GM12878 (cell line): Measurements from ENCODE around the gene SCARF1. TPM values are rescaled to one million over a fixed set of nuclear protein-coding genes. Genes with fewer than 3 reads are reported as not detected.

Source experiments
- DPF2 ChIP-seq: fragments of 450-650 bp; IDR thresholded peaks from 2 replicates; pipeline ENCODE4 v1.6.1; 2017; ENCODE audit warnings: mild to moderate bottlenecking
- JUND ChIP-seq: IDR thresholded peaks from 2 replicates; pipeline ENCODE4 v1.6.1; 2012; ENCODE audit warnings: low read depth, mild to moderate bottlenecking, low read length, improper control_type of control experiment, moderate library complexity
- LARP7 ChIP-seq: fragments of 450-650 bp; IDR thresholded peaks from 2 replicates; pipeline ENCODE4 v1.6.1; 2017; ENCODE audit warnings: mild to moderate bottlenecking
- NR2F1 ChIP-seq: fragments of 450-650 bp; conservative IDR thresholded peaks from 2 replicates; pipeline ENCODE4 v1.6.1; 2017; ENCODE audit warnings: mild to moderate bottlenecking
- RB1 ChIP-seq: fragments of 450-650 bp; formaldehyde crosslinking; IDR thresholded peaks from 2 replicates; pipeline ENCODE4 v1.6.1; 2017; ENCODE audit warnings: mild to moderate bottlenecking, borderline replicate concordance
- STAT1 ChIP-seq: fragments of 450-650 bp; conservative IDR thresholded peaks from 2 replicates; pipeline ENCODE4 v1.6.1; 2014; ENCODE audit warnings: antibody characterized with exemption, mild to moderate bottlenecking
- ZNF687 ChIP-seq: fragments of 450-650 bp; IDR thresholded peaks from 2 replicates; pipeline ENCODE4 v1.6.1; 2017; ENCODE audit warnings: mild to moderate bottlenecking, moderate library complexity
- polyA plus RNA-seq, 11 experiments: library from polyadenylated mRNA; depleted of rRNA in 4 of 11; unstranded in 6 of 11; stranded (reverse) in 5 of 11; fragments of >200 nt; fragmentation: Nextera tagmentation in 4 of 11; fragmentation: Illumina TruSeq in 1 of 11; extraction: Ambion mirVana in 4 of 11; extraction: Trizol in 1 of 11; gene quantifications; 1 replicate in 1 of 11; 2 replicates in 10 of 11; pipeline versions ENCODE4 v1.2.1 to v1.2.3, GENCODE V29; 2011 to 2016; ENCODE audit warnings: inconsistent platforms in 2 of 11, missing spikeins in 2 of 11, low read depth in 1 of 11
- total RNA-seq, 4 experiments: library from RNA; depleted of rRNA in 3 of 4; stranded (reverse); fragments of >200 nt in 3 of 4; fragmentation: Illumina TruSeq in 1 of 4; extraction: Trizol in 1 of 4; gene quantifications; 2 replicates each; pipeline versions ENCODE4 v1.2.1 to v1.2.3, GENCODE V29; 2013 to 2021
- TF ChIP-seq, protein P1 (sequence below), 3 experiments: IDR thresholded peaks in 2 of 3; conservative IDR thresholded peaks in 1 of 3; 2 replicates each; pipeline ENCODE4 v1.5.1; 2011; ENCODE audit warnings: low read depth in 3 of 3, low read length in 3 of 3, mild to moderate bottlenecking in 3 of 3, control low read depth in 2 of 3, moderate library complexity in 2 of 3, inconsistent platforms in 1 of 3, mixed read lengths in 1 of 3; ENCODE audit not compliant: control insufficient read depth in 2 of 3, insufficient read depth in 1 of 3; ENCODE audit errors: extremely low read depth in 1 of 3
- TF ChIP-seq, protein P2 (sequence below): fragments of 450-650 bp; conservative IDR thresholded peaks from 2 replicates; pipeline ENCODE4 v1.6.1; 2017; ENCODE audit warnings: mild to moderate bottlenecking, moderate library complexity
- TF ChIP-seq, protein P3 (sequence below): fragments of 450-650 bp; IDR thresholded peaks from 2 replicates; pipeline ENCODE4 v1.6.1; 2017; ENCODE audit warnings: antibody characterized with exemption, mild to moderate bottlenecking, moderate library complexity
- TF ChIP-seq, protein P4 (sequence below): fragments of 450-650 bp; IDR thresholded peaks from 2 replicates; pipeline ENCODE4 v1.6.1; 2017; ENCODE audit warnings: mild to moderate bottlenecking, moderate library complexity

Gene SCARF1
- total and polyA plus RNA-seq, 10 of the 15 experiments (the other 5 are each of a cell fraction or from before 2014, with no cell fraction given): 0.10 to 1.7 (median 0.43) TPM

DNA sequence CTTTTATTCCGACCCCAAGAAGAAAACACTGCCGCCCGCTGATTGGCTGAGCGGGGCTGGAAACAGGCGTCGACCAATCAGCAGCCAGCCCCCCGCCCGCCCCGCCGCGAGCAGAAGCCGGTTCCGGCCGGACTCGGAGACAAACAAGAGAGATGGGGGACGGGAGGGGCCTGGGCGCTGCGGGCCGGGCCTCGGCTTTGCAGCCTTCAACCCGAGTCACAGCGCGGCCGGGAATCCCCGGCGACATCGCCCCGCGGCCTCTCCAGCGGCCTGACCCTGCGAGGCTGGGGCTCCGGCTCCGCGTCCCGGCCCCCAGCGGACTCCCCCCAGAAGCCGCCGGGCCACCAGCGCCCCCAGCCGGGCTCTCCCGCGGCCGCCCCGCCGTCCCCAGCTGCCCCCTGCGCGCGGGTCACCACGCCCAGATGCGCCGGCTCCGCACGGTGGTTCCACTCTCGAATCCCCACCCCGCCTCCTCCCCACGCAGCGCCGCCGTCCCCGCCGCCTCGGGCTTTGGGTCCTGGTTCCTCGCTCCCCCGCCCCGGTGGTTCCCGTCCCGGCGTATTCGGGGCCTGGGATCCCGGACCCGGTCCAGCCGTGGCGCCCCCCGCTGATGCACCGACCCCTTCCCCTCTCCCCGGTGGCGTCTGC is 16.6 kb downstream of the SCARF1 start (continued):
- TF ChIP-seq STAT1: no peak
- TF ChIP-seq, protein P1, sequence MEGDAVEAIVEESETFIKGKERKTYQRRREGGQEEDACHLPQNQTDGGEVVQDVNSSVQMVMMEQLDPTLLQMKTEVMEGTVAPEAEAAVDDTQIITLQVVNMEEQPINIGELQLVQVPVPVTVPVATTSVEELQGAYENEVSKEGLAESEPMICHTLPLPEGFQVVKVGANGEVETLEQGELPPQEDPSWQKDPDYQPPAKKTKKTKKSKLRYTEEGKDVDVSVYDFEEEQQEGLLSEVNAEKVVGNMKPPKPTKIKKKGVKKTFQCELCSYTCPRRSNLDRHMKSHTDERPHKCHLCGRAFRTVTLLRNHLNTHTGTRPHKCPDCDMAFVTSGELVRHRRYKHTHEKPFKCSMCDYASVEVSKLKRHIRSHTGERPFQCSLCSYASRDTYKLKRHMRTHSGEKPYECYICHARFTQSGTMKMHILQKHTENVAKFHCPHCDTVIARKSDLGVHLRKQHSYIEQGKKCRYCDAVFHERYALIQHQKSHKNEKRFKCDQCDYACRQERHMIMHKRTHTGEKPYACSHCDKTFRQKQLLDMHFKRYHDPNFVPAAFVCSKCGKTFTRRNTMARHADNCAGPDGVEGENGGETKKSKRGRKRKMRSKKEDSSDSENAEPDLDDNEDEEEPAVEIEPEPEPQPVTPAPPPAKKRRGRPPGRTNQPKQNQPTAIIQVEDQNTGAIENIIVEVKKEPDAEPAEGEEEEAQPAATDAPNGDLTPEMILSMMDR (IDR thresholded peaks at IDR 0.05 in 2 of 3, conservative IDR thresholded peaks at IDR 0.05 in 1 of 3; ENCODE audit: control insufficient read depth in 2 of 3, extremely low read depth in 1 of 3, insufficient read depth in 1 of 3, low read depth in 3 of 3, low read length in 3 of 3): peak in 2 of 3 experiments; percentile 30 to 51; a peak in 4 of 6 replicates
- peak; percentile 47 for TF ChIP-seq LARP7
- TF ChIP-seq, protein P2, sequence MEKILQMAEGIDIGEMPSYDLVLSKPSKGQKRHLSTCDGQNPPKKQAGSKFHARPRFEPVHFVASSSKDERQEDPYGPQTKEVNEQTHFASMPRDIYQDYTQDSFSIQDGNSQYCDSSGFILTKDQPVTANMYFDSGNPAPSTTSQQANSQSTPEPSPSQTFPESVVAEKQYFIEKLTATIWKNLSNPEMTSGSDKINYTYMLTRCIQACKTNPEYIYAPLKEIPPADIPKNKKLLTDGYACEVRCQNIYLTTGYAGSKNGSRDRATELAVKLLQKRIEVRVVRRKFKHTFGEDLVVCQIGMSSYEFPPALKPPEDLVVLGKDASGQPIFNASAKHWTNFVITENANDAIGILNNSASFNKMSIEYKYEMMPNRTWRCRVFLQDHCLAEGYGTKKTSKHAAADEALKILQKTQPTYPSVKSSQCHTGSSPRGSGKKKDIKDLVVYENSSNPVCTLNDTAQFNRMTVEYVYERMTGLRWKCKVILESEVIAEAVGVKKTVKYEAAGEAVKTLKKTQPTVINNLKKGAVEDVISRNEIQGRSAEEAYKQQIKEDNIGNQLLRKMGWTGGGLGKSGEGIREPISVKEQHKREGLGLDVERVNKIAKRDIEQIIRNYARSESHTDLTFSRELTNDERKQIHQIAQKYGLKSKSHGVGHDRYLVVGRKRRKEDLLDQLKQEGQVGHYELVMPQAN: peak; percentile 4
- TF ChIP-seq, protein P3, sequence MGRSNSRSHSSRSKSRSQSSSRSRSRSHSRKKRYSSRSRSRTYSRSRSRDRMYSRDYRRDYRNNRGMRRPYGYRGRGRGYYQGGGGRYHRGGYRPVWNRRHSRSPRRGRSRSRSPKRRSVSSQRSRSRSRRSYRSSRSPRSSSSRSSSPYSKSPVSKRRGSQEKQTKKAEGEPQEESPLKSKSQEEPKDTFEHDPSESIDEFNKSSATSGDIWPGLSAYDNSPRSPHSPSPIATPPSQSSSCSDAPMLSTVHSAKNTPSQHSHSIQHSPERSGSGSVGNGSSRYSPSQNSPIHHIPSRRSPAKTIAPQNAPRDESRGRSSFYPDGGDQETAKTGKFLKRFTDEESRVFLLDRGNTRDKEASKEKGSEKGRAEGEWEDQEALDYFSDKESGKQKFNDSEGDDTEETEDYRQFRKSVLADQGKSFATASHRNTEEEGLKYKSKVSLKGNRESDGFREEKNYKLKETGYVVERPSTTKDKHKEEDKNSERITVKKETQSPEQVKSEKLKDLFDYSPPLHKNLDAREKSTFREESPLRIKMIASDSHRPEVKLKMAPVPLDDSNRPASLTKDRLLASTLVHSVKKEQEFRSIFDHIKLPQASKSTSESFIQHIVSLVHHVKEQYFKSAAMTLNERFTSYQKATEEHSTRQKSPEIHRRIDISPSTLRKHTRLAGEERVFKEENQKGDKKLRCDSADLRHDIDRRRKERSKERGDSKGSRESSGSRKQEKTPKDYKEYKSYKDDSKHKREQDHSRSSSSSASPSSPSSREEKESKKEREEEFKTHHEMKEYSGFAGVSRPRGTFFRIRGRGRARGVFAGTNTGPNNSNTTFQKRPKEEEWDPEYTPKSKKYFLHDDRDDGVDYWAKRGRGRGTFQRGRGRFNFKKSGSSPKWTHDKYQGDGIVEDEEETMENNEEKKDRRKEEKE: 0 out of 2 replicates have a peak, but pooled peaks have one; percentile 36
- peak; percentile 75 for TF ChIP-seq DPF2
- TF ChIP-seq, protein P4, sequence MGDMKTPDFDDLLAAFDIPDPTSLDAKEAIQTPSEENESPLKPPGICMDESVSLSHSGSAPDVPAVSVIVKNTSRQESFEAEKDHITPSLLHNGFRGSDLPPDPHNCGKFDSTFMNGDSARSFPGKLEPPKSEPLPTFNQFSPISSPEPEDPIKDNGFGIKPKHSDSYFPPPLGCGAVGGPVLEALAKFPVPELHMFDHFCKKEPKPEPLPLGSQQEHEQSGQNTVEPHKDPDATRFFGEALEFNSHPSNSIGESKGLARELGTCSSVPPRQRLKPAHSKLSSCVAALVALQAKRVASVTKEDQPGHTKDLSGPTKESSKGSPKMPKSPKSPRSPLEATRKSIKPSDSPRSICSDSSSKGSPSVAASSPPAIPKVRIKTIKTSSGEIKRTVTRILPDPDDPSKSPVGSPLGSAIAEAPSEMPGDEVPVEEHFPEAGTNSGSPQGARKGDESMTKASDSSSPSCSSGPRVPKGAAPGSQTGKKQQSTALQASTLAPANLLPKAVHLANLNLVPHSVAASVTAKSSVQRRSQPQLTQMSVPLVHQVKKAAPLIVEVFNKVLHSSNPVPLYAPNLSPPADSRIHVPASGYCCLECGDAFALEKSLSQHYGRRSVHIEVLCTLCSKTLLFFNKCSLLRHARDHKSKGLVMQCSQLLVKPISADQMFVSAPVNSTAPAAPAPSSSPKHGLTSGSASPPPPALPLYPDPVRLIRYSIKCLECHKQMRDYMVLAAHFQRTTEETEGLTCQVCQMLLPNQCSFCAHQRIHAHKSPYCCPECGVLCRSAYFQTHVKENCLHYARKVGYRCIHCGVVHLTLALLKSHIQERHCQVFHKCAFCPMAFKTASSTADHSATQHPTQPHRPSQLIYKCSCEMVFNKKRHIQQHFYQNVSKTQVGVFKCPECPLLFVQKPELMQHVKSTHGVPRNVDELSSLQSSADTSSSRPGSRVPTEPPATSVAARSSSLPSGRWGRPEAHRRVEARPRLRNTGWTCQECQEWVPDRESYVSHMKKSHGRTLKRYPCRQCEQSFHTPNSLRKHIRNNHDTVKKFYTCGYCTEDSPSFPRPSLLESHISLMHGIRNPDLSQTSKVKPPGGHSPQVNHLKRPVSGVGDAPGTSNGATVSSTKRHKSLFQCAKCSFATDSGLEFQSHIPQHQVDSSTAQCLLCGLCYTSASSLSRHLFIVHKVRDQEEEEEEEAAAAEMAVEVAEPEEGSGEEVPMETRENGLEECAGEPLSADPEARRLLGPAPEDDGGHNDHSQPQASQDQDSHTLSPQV: peak; percentile 83
- TF ChIP-seq RB1: peak; percentile 15; the same call in 1 of the 2 replicates
- peak; percentile 68 for TF ChIP-seq ZNF687
- no peak for TF ChIP-seq JUND
- peak; percentile 92 for TF ChIP-seq NR2F1
